IPS-NIHi11 (cell line): ENCODE data around the gene P4HA1.

Source experiments
- DNase-seq: peaks from one replicate; pipeline ENCODE4 v3.0.0; 2012; ENCODE audit warnings: mixed read lengths, low spot score

P4HA1 gene

DNA sequence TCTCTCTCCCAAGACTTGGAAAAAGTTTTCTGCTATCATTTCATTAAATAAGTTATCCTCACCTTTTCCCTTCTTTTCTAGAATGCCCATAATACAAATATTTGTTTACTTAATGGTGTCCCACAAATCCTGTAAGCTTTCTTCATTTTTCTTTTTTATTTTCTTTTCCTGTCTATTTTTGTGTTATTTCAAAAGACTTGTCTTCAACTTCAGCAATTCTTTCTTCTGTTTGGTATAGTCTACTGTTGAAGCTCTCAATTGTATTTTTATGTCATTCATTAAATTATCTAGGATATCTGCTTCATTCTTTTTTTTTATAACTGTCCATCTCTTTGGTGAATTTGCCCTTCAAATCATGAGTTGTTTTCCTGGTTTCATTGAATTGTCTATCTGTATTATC, 117.0 kb downstream of the P4HA1 start:
- DNase-seq: no peak

DNA sequence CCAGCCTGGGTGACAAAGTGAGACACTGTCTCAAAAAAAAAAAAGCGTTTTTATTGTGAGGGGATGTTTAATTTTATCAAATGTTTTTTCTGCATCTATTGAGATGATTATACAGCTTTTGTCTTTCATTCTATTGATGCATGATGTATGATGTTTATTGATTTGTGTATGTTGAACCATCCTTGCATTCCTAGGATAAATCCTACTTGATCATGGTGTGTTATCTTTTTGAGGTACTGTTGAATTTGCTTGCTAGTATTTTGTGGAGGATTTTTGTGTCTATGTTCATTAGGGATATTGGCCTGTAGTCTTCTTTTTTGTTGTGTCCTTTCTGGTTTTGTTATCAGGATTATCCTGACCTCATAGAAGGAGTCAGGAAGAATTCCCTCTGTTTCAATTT, 119.8 kb downstream of the P4HA1 start:
- no peak for DNase-seq
